ENCODE results near the gene GCKR. TPM values are rescaled to one million over a fixed set of nuclear protein-coding genes. Genes with fewer than 3 reads are reported as not detected.
"Not testable (repeated sequence)": the region's sequence is repeated elsewhere in the genome, so short reads cannot be mapped to it uniquely, and the experiment has no call there.

Gene GCKR
- polyA plus RNA-seq, 3 donors, result 3.0 to 5.7 TPM; not detected in 1

DNA sequence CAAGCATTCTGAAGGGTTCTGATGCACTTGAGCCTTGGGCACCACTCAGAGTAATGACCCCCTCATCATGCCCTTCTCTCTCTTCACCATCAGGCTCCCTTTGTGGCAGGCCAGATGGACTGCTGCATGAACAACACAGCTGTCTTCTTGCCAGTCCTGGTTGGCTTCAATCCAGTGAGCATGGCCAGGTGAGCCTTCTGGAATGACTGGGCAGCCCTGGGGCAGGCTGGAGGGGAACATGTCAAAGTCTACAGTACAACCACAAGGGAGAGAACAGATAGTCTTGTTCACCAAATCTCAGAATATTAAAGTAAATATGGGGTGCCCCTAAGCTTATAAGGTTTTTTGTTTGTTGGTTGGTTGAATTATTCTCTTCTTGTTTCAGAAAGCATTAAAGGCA is 4.4 kb downstream of the GCKR start:
- H3K27ac ChIP-seq (ENCODE audit: low read depth, low read length), result no peak overlapping the region

DNA sequence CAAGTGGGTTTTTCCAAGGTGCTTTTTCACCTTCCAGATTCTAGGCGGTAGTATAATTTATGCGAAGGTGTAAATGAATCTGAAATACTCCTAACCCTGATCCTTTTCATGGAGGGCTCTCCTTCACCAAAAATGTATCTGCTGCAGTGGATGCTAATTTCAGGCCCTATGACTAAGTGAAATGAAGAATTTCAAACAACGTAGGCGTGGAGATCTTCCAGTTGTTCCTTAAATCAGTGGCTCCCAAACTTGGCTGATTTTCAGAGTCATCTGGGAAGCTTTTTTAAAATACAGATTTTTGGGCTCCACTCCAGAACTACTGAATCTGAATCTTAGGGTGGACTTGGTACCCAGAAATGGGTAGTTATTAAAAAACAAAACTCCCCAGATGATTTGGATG is 5.5 kb downstream of the GCKR start:
- no peak overlapping the region for H3K27ac ChIP-seq (ENCODE audit: low read depth, low read length)
- WGBS, 3 donors, result 80 to 88% (median 81%) methylated on average over 4 of the region's 4 CpGs

DNA sequence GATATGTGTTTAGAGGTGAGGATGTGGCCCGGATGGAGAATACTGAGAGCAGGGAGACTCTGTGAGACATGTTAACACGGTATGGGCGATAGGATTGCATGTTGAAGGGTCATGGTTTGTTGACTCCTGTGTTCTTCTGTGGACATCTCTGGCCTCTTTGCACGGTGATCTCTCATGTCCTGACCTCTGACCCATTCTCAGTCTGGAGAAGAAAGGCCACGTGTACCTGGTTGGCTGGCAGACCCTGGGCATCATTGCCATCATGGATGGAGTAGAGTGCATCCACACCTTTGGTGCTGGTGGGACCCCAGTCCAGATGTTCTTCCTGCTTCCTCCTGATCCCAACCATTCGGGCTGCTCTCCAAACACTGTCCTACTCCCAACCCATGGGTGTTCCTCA is 9.9 kb downstream of the GCKR start:
- WGBS, 3 donors, result 84 to 88% (median 86%) methylated on average over 6 of the region's 6 CpGs
- H3K27ac ChIP-seq (ENCODE audit: low read depth, low read length), result no peak overlapping the region

DNA sequence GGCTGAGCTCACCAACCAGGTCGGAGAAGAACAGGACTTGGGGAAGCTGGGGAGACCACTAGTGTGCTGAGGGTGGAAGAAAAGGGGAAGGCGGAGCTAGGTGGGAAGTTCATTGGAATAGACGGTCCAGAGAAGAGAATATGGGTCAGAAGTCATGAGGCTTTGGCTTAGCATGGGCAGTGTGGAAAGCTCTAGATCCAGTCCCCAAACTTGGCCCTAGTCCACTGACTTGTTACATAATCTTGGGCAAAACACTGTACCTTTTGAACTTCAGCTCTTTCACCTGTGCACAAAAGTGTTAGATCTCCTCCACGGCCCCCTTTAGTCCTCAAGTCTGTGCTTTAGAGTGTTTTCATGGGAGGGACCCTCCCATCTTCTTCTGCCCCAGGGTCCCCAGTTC is 10.7 kb downstream of the GCKR start:
- WGBS, 3 donors, result 70 to 78% (median 76%) methylated on average over 4 of the region's 4 CpGs
- no peak overlapping the region for H3K27ac ChIP-seq (ENCODE audit: low read depth, low read length)

DNA sequence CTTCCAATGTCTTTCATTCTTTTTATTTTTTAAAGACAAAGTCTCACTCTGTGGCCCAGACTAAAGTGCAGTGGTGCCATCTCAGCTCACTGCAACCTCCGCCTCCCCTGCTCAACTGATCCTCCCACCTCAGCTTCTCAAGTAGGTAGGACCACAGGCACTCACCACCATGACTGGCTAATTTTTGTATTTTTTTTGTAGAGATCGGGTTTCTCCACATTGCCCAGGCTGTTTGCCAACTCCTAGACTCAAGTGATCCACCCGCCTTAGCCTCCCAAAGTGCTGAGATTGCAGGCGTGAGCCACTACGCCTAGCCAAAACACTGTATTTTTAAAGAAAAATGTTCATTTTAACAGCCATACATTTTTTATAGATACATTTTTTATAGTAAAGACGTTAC is 12.7 kb downstream of the GCKR start:
- 39 to 58% (median 48%) methylated on average over 6 of the region's 6 CpGs for WGBS, 3 donors
- H3K27ac ChIP-seq (ENCODE audit: low read depth, low read length), result no peak overlapping the region

DNA sequence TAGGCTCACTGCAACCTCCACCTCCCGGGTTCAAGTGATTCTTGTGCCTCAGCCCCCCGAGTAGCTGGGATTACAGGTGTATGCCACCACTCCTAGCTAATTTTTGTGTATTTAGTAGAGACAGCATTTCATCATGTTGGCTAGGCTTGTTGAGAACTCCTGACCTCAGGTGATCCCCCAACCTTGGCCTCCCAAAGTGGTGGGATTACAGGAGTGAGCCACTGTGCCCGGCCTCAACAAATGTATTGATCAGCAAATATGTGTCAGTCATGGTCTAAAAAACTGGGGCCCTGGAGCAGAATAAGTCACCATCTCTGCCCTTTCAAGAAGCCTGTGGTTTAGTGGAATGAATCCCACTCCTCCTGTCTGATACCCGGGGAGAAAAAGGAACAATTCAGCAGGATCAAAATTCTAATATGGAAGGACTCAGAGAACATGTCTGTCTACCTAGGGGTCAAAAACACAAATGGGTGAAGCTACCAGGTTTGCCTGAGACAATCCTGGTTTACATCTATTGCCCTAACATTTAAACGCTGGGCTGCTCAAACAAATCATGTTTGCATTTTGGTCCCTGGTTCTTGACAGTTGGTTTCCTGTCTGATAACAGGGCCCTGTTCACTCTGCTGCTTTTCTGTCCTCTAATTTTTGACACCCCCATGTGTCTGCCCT is 21.6 kb downstream of the GCKR start:
- WGBS, 3 donors, result 53 to 82% (median 74%) methylated on average over 5 of the region's 5 CpGs
- H3K27ac ChIP-seq (ENCODE audit: low read depth, low read length), result no peak overlapping the region

DNA sequence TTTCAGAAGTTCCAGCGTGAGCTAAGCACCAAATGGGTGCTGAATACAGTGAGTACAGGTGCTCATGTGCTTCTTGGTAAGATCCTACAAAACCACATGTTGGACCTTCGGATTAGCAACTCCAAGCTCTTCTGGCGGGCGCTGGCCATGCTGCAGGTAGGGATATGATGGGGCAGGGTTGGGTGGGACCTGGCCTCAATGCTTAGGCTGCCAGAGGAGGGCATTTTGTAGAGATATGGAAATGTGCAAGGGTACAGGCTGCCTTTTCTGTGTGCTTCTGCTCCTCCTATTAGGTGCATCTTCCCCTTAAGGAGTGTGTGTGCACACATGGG is 22.1 kb downstream of the GCKR start:
- WGBS, 3 donors, result 85 to 94% (median 91%) methylated on average over 4 of the region's 4 CpGs
- H3K27ac ChIP-seq (ENCODE audit: low read depth, low read length), result no peak overlapping the region

DNA sequence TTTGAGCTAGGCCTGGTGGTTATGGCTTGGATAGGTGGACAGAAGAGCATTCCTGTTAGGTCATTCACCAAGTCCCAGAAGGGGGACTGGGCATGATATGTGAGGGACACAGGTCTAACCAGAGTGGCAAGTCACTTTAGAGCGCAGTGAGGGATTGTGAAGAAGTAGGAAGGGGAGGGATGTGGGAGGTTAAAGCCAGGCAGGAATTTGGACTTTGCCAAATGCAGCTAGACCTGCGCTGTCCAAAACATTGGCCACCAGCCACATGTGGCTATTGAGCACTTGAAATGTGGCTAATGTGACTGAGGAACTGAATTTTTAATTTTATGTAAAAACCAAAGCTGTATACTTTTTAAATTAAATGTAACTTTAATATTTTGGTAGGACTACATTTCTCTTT is 23.7 kb downstream of the GCKR start:
- 93 to 94% (median 93%) methylated on average over 2 of the region's 2 CpGs for WGBS, 3 donors
- H3K27ac ChIP-seq (ENCODE audit: low read depth, low read length), result no peak overlapping the region

DNA sequence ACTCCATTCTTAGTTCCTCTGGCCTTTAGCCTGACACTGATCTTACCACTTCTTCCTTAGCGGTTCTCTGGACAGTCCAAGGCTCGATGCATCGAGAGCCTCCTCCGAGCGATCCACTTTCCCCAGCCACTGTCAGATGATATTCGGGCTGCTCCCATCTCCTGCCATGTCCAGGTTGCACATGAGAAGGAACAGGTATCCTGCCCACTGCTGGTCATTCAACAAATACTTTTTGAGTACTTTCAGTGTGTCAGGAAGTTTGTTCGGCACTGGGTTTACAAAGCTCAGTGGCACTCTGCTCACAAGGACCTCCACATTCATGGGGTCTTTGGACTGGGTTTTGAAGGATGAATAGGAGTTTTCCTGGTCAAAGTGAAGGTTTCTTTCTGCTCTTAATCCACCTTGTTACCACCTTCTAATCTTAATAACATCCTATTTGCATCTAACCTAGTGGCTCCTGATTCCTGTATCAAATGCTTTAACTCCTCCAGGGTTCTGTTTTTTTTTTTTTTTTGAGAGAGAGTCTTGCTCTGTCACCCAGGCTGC is 25.8 kb downstream of the GCKR start:
- H3K27ac ChIP-seq (ENCODE audit: low read depth, low read length), result no peak overlapping the region
- 82 to 91% (median 88%) methylated on average over 7 of the region's 7 CpGs for WGBS, 3 donors

DNA sequence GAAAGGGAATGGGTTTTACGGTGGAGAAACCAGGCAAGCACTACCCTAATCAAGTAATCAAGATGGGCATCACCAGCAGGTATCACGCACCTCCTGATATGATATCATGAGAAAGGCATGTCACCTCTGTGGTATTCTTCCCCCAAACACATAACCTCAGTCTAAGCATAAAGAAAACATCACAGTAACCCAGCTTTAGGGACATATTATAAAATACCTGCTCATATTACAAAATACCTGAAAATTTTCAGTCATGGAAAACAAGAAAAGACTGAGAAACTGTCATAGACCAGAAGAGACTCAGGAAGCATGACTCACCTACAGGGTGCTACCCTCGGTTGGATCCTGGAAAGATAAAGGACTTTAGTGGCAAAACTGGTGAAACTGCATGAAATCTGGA is 30.5 kb downstream of the GCKR start:
- WGBS, 3 donors, result 55 to 68% (median 67%) methylated on average over 3 of the region's 3 CpGs
- H3K27ac ChIP-seq (ENCODE audit: low read depth, low read length), result no peak overlapping the region

DNA sequence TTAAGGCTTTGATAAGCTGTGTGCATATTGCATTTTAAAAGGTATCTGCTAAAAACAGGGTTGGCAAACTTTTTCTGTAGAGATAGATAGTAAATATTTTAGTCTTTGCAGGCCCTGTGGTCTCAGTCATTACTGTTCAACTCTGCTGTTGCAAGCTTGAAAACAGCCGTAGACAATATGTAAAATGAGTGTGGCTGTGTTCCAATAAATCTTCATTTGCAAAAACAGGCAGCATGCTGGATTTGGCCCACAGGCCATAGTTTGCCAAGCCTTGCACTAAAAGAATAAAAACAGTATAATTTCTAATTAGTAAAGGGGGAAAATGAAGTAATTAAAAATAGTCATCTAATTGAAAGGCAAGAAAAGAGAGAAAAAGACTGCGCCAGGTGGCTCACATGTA is 35.3 kb downstream of the GCKR start:
- no peak overlapping the region for H3K27ac ChIP-seq (ENCODE audit: low read depth, low read length)
- WGBS, 3 donors, result 88 to 95% (median 88%) methylated on average over 2 of the region's 2 CpGs

DNA sequence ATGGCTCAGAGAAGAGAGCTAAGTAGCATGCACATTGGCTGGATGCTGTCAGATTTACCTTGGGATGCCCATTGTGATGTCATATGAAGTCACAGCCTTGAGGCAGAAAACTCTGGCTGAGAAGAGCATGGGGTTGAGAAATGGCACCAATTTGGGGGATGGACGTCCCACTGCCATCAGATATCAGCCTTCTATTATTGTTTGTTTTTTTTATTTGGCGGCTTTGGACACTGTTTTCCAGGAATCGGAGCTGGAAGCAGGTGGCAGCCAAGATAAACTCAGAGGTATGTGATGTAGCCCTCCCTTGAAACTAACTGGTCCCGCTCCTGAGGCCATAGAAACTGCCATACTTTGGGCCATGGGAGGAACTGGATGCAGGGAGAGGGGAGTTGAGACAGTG is 40.6 kb downstream of the GCKR start:
- H3K27ac ChIP-seq (ENCODE audit: low read depth, low read length), result no peak overlapping the region
- 59 to 77% (median 71%) methylated on average over 4 of the region's 4 CpGs for whole genome bisulfite sequencing, 3 donors

DNA sequence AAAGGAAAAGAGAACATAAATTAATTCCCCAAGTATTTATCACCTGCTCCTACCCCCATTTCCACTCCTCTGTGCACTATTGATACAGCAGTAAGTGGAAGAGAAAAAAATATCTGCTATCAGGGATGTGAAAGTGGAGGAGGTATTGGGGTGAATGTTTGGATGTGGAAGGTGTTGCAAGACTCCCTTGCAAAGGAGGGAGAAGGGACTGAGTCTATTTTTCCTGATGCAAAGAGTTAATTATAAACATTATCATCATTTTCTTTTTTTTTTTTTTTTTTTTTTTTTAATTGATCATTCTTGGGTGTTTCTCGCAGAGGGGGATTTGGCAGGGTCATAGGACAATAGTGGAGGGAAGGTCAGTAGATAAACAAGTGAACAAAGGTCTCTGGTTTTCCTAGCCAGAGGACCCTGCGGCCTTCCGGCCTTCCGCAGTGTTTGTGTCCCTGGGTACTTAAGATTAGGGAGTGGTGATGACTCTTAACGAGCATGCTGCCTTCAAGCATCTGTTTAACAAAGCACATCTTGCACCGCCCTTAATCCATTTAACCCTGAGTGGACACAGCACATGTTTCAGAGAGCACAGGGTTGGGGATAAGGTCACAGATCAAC is 42.3 kb downstream of the GCKR start:
- H3K27ac ChIP-seq (ENCODE audit: low read depth, low read length), result not testable (repeated sequence)
- WGBS, 3 donors, result 49 to 72% (median 56%) methylated on average over 4 to 5 of the region's 6 CpGs

DNA sequence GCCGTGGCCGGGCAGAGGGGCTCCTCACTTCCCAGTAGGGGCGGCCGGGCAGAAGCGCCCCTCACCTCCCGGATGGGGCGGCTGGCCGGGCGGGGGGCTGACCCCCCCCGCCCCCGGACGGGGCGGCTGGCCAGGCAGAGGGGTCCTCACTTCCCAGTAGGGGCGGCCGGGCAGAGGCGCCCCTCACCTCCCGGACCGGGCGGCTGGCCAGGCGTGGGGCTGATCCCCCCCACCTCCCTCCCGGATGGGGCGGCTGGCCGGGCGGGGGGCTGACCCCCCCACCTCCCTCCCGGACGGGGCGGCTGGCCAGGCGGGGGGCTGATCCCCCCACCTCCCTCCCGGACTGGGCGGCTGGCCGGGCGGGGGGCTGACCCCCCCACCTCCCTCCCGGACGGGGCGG is 43.0 kb downstream of the GCKR start:
- H3K27ac ChIP-seq (ENCODE audit: low read depth, low read length), result not testable (repeated sequence)
- 91 to 96% (median 95%) methylated on average over 7 to 26 of the region's 35 CpGs for WGBS, 3 donors

DNA sequence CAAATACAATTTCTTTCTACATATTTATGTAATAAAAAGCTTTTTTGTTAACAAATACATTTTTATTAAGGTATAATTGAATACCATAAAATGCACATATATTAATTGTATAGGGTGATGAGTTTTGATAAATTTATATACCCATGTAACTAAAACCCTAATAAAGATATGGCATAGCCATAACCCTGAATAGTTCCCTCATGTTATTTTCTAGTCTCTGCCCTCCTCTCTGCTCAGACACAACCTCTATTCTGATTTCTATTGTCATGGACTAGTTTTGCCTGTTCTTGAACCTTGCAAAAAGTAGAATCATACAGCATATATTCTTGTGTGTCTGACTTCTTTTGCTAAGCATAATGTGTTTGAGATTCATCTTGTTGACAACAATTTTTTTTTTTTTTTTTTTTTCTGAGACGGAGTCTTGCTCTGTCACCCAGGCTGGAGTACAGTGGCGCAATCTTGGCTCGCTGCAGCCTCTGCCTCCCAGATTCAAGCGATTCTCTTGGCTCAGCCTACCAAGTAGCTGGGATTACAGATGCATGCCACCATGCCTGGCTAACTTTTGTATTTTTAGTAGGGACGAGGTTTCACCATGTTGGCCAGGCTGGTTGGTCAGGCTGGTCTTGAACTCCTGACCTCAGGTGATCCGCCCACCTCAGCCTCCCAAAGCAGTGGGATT is 47.6 kb downstream of the GCKR start:
- H3K27ac ChIP-seq (ENCODE audit: low read depth, low read length), result no peak overlapping the region
- 83 to 88% (median 83%) methylated on average over 5 to 6 of the region's 6 CpGs for WGBS, 3 donors

DNA sequence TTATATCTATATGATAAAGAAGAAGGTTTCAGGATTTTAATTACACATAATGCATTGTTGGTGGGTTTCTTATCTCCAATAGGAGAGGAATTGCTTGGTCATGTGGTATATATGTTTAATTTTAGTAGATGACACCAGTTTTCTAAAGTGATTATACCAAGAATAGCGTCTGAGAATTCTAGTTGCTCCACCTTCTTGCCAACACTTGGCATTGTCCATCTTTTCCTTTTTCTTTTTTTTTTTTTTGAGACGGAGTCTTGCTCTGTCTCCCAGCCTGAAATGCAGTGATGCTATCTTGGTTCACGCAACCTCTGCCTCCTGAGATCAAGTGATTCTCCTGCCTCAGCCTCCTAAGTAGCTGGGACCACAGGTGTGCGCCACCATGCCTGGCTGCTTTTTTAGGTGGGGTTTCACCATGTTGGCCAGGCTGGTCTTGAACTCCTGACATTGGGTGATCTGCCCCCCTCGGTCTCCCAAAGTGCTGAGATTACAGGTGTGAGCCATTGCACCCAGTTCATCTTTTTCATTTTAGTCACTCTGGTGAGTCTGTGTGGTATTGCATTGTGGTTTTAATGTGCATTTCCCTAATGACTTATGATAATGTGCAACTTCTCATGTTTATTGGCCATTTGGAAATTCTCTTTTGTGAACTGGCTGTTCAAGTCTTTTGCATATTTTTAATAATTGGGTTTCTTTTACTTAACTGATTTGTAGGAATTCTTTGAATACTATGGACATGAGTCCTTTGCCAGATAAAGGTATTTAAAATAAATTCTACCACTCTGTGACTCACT is 48.9 kb downstream of the GCKR start:
- 89 to 94% (median 91%) methylated on average over 5 of the region's 5 CpGs for WGBS, 3 donors
- H3K27ac ChIP-seq (ENCODE audit: low read depth, low read length), result no peak overlapping the region

DNA sequence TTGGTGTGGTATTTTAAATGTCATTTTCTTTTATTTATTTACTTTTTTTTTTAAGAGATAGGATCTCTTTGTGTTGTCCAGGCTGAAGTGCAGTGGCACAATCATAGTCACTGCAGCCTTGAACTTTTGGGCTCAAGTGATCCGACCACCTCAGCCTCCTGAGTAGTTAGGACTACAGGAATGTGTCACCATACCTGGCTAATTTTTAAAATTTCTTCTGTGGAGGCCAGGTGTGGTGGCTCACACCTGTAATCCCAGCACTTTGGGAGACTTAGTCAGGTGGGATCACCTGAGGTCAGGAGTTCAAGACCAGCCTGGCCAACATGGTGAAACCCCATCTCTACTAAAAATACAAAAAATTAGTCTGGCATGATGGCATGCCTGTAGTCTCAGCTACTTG is 52.7 kb downstream of the GCKR start:
- H3K27ac ChIP-seq (ENCODE audit: low read depth, low read length), result no peak overlapping the region
- 48 to 85% (median 79%) methylated on average over 1 of the region's 1 CpG for WGBS, 3 donors

DNA sequence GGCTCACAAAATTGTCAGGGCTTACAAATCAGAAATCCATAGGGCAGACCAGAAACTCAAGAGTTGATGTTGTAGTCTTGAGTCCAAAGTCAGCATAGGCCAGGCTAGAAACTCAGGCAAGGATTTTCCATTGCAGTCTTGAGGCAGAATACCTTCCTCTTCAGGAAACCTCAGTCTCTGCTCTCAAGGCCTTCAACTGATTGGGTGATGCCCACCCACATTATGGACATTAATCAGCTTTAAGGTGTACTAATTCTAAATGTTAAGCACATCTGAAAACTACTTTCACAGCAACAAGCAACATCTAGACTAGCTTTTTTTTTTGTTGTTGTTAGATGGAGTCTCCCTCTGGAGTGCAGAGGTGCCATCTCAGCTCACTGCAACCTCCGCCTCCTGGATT is 54.9 kb downstream of the GCKR start:
- no peak overlapping the region for H3K27ac ChIP-seq (ENCODE audit: low read depth, low read length)
- WGBS, 3 donors, result 89 to 95% (median 91%) methylated on average over 1 of the region's 1 CpG

DNA sequence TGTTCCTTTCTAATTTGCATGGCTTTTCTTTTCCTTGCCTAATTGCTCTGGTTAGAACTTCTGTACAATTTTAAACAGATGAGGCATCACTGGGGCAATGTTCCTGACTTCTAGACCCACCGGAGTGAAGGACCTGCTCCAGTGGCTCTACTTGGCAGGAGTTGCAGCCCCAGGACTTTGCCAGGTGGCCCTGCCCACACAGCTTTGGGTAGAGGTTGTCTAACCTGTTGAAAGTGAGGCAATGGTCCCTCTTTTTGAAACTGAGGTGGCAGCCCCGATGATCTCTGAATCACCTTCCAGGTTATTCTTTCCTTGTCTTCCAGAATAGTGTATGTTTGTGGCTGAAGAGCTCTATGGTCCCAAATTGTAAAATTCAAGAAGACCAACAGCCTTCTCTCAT is 56.3 kb downstream of the GCKR start:
- no peak overlapping the region for H3K27ac ChIP-seq (ENCODE audit: low read depth, low read length)
- WGBS, 3 donors, result 76 to 89% (median 81%) methylated on average over 2 of the region's 2 CpGs

Data from adipose tissue (tissue), 3 donors.